B cell (primary cell): Measurements from ENCODE around the gene HCFC1. TPM values are rescaled to one million over a fixed set of nuclear protein-coding genes. Genes with fewer than 3 reads are reported as not detected.
A peak's percentile ranks its signal among the peaks of the same experiment; 100 is the strongest.

Experiments
- ATAC-seq: fragments of 200-7000 bp; cut with Tn5 transposase; one replicate; pipeline ENCODE4 v1.10.0; 2021; ENCODE audit warnings: low read depth, mild to moderate bottlenecking, moderate number of reproducible peaks, moderate library complexity
- CTCF ChIA-PET: fragments of 350-600 bp; sonication (Branson Sonifier 250); formaldehyde crosslinking; loops from one replicate; lab custom pipeline; 2021; ENCODE audit warnings: antibody characterized with exemption, inconsistent platforms; lab: Charles Lee
- POLR2A ChIA-PET: fragments of 350-600 bp; sonication (Branson Sonifier 250); formaldehyde crosslinking; loops from one replicate; lab custom pipeline; 2021; ENCODE audit warnings: antibody characterized with exemption; lab: Charles Lee
- DNase-seq: peaks from one replicate; pipeline ENCODE4 v3.0.0; 2013
- H2AFZ ChIP-seq: 2 replicates; pipeline ENCODE4 v1.6.1; 2012; ENCODE audit warnings: mild to moderate bottlenecking, low read depth, low read length; ENCODE audit not compliant: insufficient read depth, poor library complexity, severe bottlenecking
- H3K27ac ChIP-seq, 2 donors: 1 replicate in 1 of 2; 2 replicates in 1 of 2; pipeline ENCODE4 v1.5.1; 2012 to 2013; ENCODE audit warnings: low read length in 2 of 2, mild to moderate bottlenecking in 2 of 2, moderate library complexity in 1 of 2
- H3K27me3 ChIP-seq, 4 experiments: fragments of 200-600 bp in 1 of 4; sonication (generic) in 1 of 4; replicated peaks in 1 of 4; 1 replicate in 2 of 4; 2 replicates in 2 of 4; pipeline versions ENCODE4 v1.6.1 to v1.7.0; 2013 to 2016; ENCODE audit warnings: low read length in 3 of 4, mild to moderate bottlenecking in 2 of 4, mixed read lengths in 1 of 4, moderate library complexity in 1 of 4; ENCODE audit not compliant: insufficient read depth in 4 of 4, control insufficient read depth in 3 of 4; ENCODE audit errors: control extremely low read depth in 1 of 4
- H3K36me3 ChIP-seq, 2 experiments: replicated peaks in 1 of 2; 1 replicate in 1 of 2; 2 replicates in 1 of 2; pipeline versions ENCODE4 v1.6.1 to v1.7.1; 2013; ENCODE audit warnings: low read length in 1 of 2; ENCODE audit not compliant: insufficient read depth in 2 of 2, control insufficient read depth in 1 of 2; ENCODE audit errors: control extremely low read depth in 1 of 2, extremely low read depth in 1 of 2
- H3K4me1 ChIP-seq, 2 donors: fragments of 200-600 bp in 1 of 2; sonication (generic) in 1 of 2; 1 replicate in 1 of 2; 2 replicates in 1 of 2; pipeline versions ENCODE4 v1.5.1 to v1.6.1; 2013 to 2017; ENCODE audit warnings: low read length in 2 of 2; ENCODE audit not compliant: control insufficient read depth in 2 of 2, insufficient read depth in 2 of 2
- H3K4me2 ChIP-seq: replicated peaks from 2 replicates; pipeline ENCODE3; 2012; ENCODE audit warnings: mild to moderate bottlenecking, low read depth, low read length; ENCODE audit not compliant: poor library complexity, severe bottlenecking
- H3K4me3 ChIP-seq, 5 experiments: fragments of 200-600 bp in 1 of 5; sonication (generic) in 1 of 5; 1 replicate in 3 of 5; 2 replicates in 2 of 5; pipeline versions ENCODE4 v1.5.1 to v1.7.0; 2011 to 2016; ENCODE audit warnings: low read length in 4 of 5, mild to moderate bottlenecking in 4 of 5, low read depth in 2 of 5, control low read depth in 1 of 5, moderate library complexity in 1 of 5; ENCODE audit not compliant: insufficient read depth in 1 of 5; ENCODE audit errors: control extremely low read depth in 1 of 5, extremely low read depth in 1 of 5
- H3K79me2 ChIP-seq: fragments of 200-600 bp; sonication (generic); one replicate; pipeline ENCODE4 v1.6.0; 2016; ENCODE audit warnings: low read length; ENCODE audit not compliant: control insufficient read depth, insufficient read depth
- H3K9ac ChIP-seq: fragments of 200-600 bp; sonication (generic); 2 replicates; pipeline ENCODE4 v1.6.1; 2017; ENCODE audit warnings: mild to moderate bottlenecking, low read length, moderate library complexity
- H3K9me3 ChIP-seq, 3 donors: one replicate each; pipeline versions ENCODE4 v1.6.1 to v1.7.1; 2013; ENCODE audit warnings: low read length in 2 of 3; ENCODE audit not compliant: control insufficient read depth in 2 of 3, insufficient read depth in 1 of 3; ENCODE audit errors: control extremely low read depth in 1 of 3
- H4K20me1 ChIP-seq: 2 replicates; pipeline ENCODE4 v1.6.0; 2012; ENCODE audit warnings: mild to moderate bottlenecking, low read length; ENCODE audit not compliant: insufficient read depth, control insufficient read depth, poor library complexity, severe bottlenecking
- H3K27ac Mint-ChIP-seq: one replicate; pipeline ENCODE4 v1.8.0; 2021; ENCODE audit warnings: mixed read lengths
- H3K27me3 Mint-ChIP-seq: one replicate; pipeline ENCODE4 v1.8.0; 2021; ENCODE audit warnings: mixed read lengths
- H3K4me1 Mint-ChIP-seq: one replicate; pipeline ENCODE4 v1.8.0; 2021; ENCODE audit warnings: mixed read lengths
- H3K4me3 Mint-ChIP-seq: one replicate; pipeline ENCODE4 v1.8.0; 2021; ENCODE audit warnings: mixed read lengths
- H3K9me3 Mint-ChIP-seq: one replicate; pipeline ENCODE4 v1.8.0; 2022; ENCODE audit warnings: mixed read lengths; ENCODE audit not compliant: insufficient read depth
- CTCF ChIP-seq: fragments of 200-600 bp; IDR thresholded peaks from one replicate; pipeline ENCODE4 v1.8.0; 2022; ENCODE audit warnings: antibody characterized with exemption, mild to moderate bottlenecking
- EZH2 ChIP-seq: IDR thresholded peaks from 2 replicates; pipeline ENCODE4 v1.6.1; 2012; ENCODE audit warnings: borderline replicate concordance, low read depth, mild to moderate bottlenecking, moderate library complexity, low read length; ENCODE audit not compliant: insufficient read depth, poor library complexity, severe bottlenecking
- WGBS: methylation state at CpG from one replicate; pipeline ENCODE4 v1.1.5; 2013; ENCODE audit warnings: missing lambda C conversion rate; ENCODE audit not compliant: insufficient coverage; 5-methylcytosine and 5-hydroxymethylcytosine counted together
- intact Hi-C: fragments of 100-400 bp; cut with micrococcal nuclease; formaldehyde crosslinking; loops from one replicate; pipeline ENCODE4 v1.10.0; 2022
- polyA plus RNA-seq: library from polyadenylated mRNA; depleted of rRNA; stranded (reverse); fragments of >200 nt; gene quantifications from 2 replicates; pipeline ENCODE4 v1.2.3, GENCODE V29; 2012
- total RNA-seq, 2 donors: library from RNA; stranded (reverse); fragments of 120-200 nt in 1 of 2; gene quantifications; 1 replicate in 1 of 2; 2 replicates in 1 of 2; pipeline versions ENCODE4 v1.2.3 to v1.2.4, GENCODE V29; 2013 to 2022

HCFC1 gene
- total and polyA plus RNA-seq, 2 donors (not counting 1 experiment from before 2014, with no cell fraction given) = 32.1 to 57.7 TPM

GRCh38 chrX:153973127-153974002 lies 1.7 kb upstream of the HCFC1 start:
- peak overlapping the region; percentile 100 for H3K9ac ChIP-seq
- ChIA-PET POLR2A (interaction anchor here (0.6 to 1.5 kb wide), 2 partner anchors 47 to 398 kb away, joined by 3 to 4 read pairs; partner anchors contain the start of gene ARHGAP4), CTCF (interaction anchor here (0.6 to 1.7 kb wide), 3 partner anchors 32 to 218 kb away, joined by 3 to 12 read pairs (median 5); no protein-coding TSS in a partner anchor)
- H3K9me3 ChIP-seq = no peaks in the 10 kb centered on the region
- intact Hi-C loops = loop anchor here (2.0 to 5.0 kb wide), 4 partner anchors 34 to 404 kb away; partner anchors contain the start of genes EMD and IRAK1
- H3K27ac Mint-ChIP-seq = peak overlapping the region; percentile 94
- peaks cover 30 to 34% of the 10 kb centered on the region in 2 donors for H3K4me1 ChIP-seq
- no peak for DNase-seq
- TF ChIP-seq CTCF (no peak), EZH2 (no peak)
- H3K4me2 ChIP-seq = peak overlapping the region; percentile 70
- peak overlapping the region; percentile 71 for H2AFZ ChIP-seq
- no peak for ATAC-seq
- H3K27me3 Mint-ChIP-seq = no peaks in the 10 kb centered on the region
- H3K36me3 ChIP-seq = peaks cover 0 to 1% of the 10 kb centered on the region in 2 experiments
- H3K79me2 ChIP-seq = peaks cover 30% of the 10 kb centered on the region
- H3K27me3 ChIP-seq = no peaks in the 10 kb centered on the region
- H3K4me3 Mint-ChIP-seq = peak overlapping the region; percentile 92
- WGBS = 56% methylated on average over 3 of the region's 20 CpGs
- H3K4me1 Mint-ChIP-seq = peaks cover 31% of the 10 kb centered on the region
- peaks cover 13% of the 10 kb centered on the region for H4K20me1 ChIP-seq
- H3K27ac ChIP-seq = peak overlapping the region; percentile 56 to 100
- H3K4me3 ChIP-seq = peak overlapping the region; percentile 49 to 99 (median 97)
- H3K9me3 Mint-ChIP-seq = no peaks in the 10 kb centered on the region
